Liver (tissue), 9 donors: ENCODE results near the gene DPP7. TPM values are rescaled to one million over a fixed set of nuclear protein-coding genes. Genes with fewer than 3 reads are reported as not detected.

ENCODE experiments used
- DNase-seq: peaks from one replicate; pipeline ENCODE4 v3.0.0-alpha.2; 2017; ENCODE audit warnings: low spot score
- H3K27ac ChIP-seq, 2 donors: one replicate each; pipeline ENCODE4 v1.7.0; 2013; ENCODE audit warnings: inconsistent platforms in 2 of 2, low read length in 2 of 2, control low read depth in 1 of 2, low read depth in 1 of 2, mild to moderate bottlenecking in 1 of 2
- H3K27me3 ChIP-seq, 4 donors: one replicate each; pipeline versions ENCODE4 v1.6.1 to v1.7.0; 2013; ENCODE audit warnings: low read length in 3 of 4, inconsistent platforms in 1 of 4, mild to moderate bottlenecking in 1 of 4, moderate library complexity in 1 of 4; ENCODE audit not compliant: control insufficient read depth in 4 of 4, insufficient read depth in 4 of 4
- H3K36me3 ChIP-seq, 4 donors: one replicate each; pipeline versions ENCODE4 v1.6.1 to v1.7.0; 2013; ENCODE audit warnings: low read length in 3 of 4, mild to moderate bottlenecking in 3 of 4, low read depth in 1 of 4, moderate library complexity in 1 of 4; ENCODE audit not compliant: control insufficient read depth in 4 of 4, insufficient read depth in 3 of 4
- H3K4me1 ChIP-seq, 4 donors: one replicate each; pipeline versions ENCODE4 v1.6.1 to v1.7.0; 2013; ENCODE audit warnings: low read length in 3 of 4, mild to moderate bottlenecking in 3 of 4, moderate library complexity in 1 of 4; ENCODE audit not compliant: control insufficient read depth in 4 of 4, insufficient read depth in 4 of 4
- H3K4me3 ChIP-seq, 3 donors: one replicate each; pipeline versions ENCODE4 v1.6.1 to v1.7.0; 2013; ENCODE audit warnings: low read length in 3 of 3, control low read depth in 1 of 3, low read depth in 1 of 3, mild to moderate bottlenecking in 1 of 3
- H3K9ac ChIP-seq, 2 donors: one replicate each; pipeline ENCODE4 v1.7.0; 2013; ENCODE audit warnings: low read length in 2 of 2, mild to moderate bottlenecking in 2 of 2, moderate library complexity in 2 of 2, control low read depth in 1 of 2, low read depth in 1 of 2
- H3K9me3 ChIP-seq, 4 donors: one replicate each; pipeline versions ENCODE4 v1.6.1 to v1.7.0; 2013; ENCODE audit warnings: low read length in 3 of 4; ENCODE audit not compliant: control insufficient read depth in 4 of 4
- ATF3 ChIP-seq: IDR thresholded peaks from 2 replicates; pipeline ENCODE4 v1.6.1; 2016; ENCODE audit warnings: antibody characterized with exemption
- EGR1 ChIP-seq, 2 donors: IDR thresholded peaks; 2 replicates each; pipeline ENCODE4 v1.6.1; 2016 to 2018; ENCODE audit warnings: antibody characterized with exemption in 2 of 2, low read depth in 2 of 2
- FOXA1 ChIP-seq: IDR thresholded peaks from 2 replicates; pipeline ENCODE4 v1.6.1; 2016; ENCODE audit warnings: antibody characterized with exemption
- FOXA2 ChIP-seq: IDR thresholded peaks from 2 replicates; pipeline ENCODE4 v1.6.1; 2016; ENCODE audit warnings: antibody characterized with exemption
- GABPA ChIP-seq, 2 donors: IDR thresholded peaks in 1 of 2; conservative IDR thresholded peaks in 1 of 2; 2 replicates each; pipeline ENCODE4 v1.6.1; 2016; ENCODE audit warnings: antibody characterized with exemption in 2 of 2, mild to moderate bottlenecking in 1 of 2, moderate library complexity in 1 of 2
- HNF4A ChIP-seq, 2 donors: conservative IDR thresholded peaks; 2 replicates each; pipeline ENCODE4 v1.6.1; 2016; ENCODE audit warnings: antibody characterized with exemption in 2 of 2, mild to moderate bottlenecking in 2 of 2
- HNF4G ChIP-seq: IDR thresholded peaks from 2 replicates; pipeline ENCODE4 v1.6.1; 2016; ENCODE audit warnings: antibody characterized with exemption
- JUND ChIP-seq, 2 donors: IDR thresholded peaks; 2 replicates each; pipeline ENCODE4 v1.6.1; 2016; ENCODE audit warnings: antibody characterized with exemption in 2 of 2
- NR2F2 ChIP-seq: IDR thresholded peaks from 2 replicates; pipeline ENCODE4 v1.6.1; 2016; ENCODE audit warnings: antibody characterized with exemption
- RAD21 ChIP-seq, 2 donors: IDR thresholded peaks; 2 replicates each; pipeline ENCODE4 v1.6.1; 2016; ENCODE audit warnings: antibody characterized with exemption in 2 of 2, mild to moderate bottlenecking in 2 of 2
- RXRA ChIP-seq, 2 donors: IDR thresholded peaks; 2 replicates each; pipeline ENCODE4 v1.6.1; 2017 to 2018; ENCODE audit warnings: antibody characterized with exemption in 2 of 2, mild to moderate bottlenecking in 1 of 2
- SP1 ChIP-seq: IDR thresholded peaks from 2 replicates; pipeline ENCODE4 v1.6.1; 2018; ENCODE audit warnings: antibody characterized with exemption, mild to moderate bottlenecking
- TAF1 ChIP-seq: conservative IDR thresholded peaks from 2 replicates; pipeline ENCODE4 v1.6.1; 2016; ENCODE audit warnings: antibody characterized with exemption, mild to moderate bottlenecking
- YY1 ChIP-seq: IDR thresholded peaks from 2 replicates; pipeline ENCODE4 v1.6.1; 2016; ENCODE audit warnings: antibody characterized with exemption, mild to moderate bottlenecking
- WGBS: extraction: QIAGEN DNeasy Blood & Tissue Kit; methylation state at CpG from one replicate; pipeline ENCODE4 v1.1.7; 2013; 5-methylcytosine and 5-hydroxymethylcytosine counted together
- polyA plus RNA-seq, 2 donors: library from polyadenylated mRNA; stranded (reverse) in 1 of 2; unstranded in 1 of 2; fragments of 200-250 nt in 1 of 2; fragments of >200 nt in 1 of 2; fragmentation: Nextera tagmentation in 1 of 2; extraction: Ambion mirVana in 1 of 2; gene quantifications; one replicate each; pipeline versions ENCODE4 v1.2.1 to v1.2.3, GENCODE V29; 2013 to 2015
- total RNA-seq, 2 donors: library from RNA; depleted of rRNA; stranded (reverse); fragments of >200 nt; gene quantifications; one replicate each; pipeline ENCODE4 v1.2.3, GENCODE V29; 2014
- TF ChIP-seq, protein P1 (sequence below): fragments of 150-350 bp; IDR thresholded peaks from 2 replicates; pipeline ENCODE4 v1.5.1; 2017; ENCODE audit warnings: improper control_type of control experiment, low read depth, low read length; ENCODE audit not compliant: missing input control
- TF ChIP-seq, protein P2 (sequence below): IDR thresholded peaks from 2 replicates; pipeline ENCODE4 v1.6.1; 2016; ENCODE audit warnings: antibody characterized with exemption
- TF ChIP-seq, protein P3 (sequence below): IDR thresholded peaks from 2 replicates; pipeline ENCODE4 v1.6.1; 2016; ENCODE audit warnings: antibody characterized with exemption, mild to moderate bottlenecking
- TF ChIP-seq, protein P4 (sequence below): IDR thresholded peaks from 2 replicates; pipeline ENCODE4 v1.6.1; 2016; ENCODE audit warnings: antibody characterized with exemption
- donor health status: healthy.
- donor health status: healthy.
- donor health status: healthy.
- donor health status: healthy.
- donor health status: healthy.

DPP7 gene
- total and polyA plus RNA-seq, 4 donors, result 25.0 to 71.1 (median 50.7) TPM

DNA sequence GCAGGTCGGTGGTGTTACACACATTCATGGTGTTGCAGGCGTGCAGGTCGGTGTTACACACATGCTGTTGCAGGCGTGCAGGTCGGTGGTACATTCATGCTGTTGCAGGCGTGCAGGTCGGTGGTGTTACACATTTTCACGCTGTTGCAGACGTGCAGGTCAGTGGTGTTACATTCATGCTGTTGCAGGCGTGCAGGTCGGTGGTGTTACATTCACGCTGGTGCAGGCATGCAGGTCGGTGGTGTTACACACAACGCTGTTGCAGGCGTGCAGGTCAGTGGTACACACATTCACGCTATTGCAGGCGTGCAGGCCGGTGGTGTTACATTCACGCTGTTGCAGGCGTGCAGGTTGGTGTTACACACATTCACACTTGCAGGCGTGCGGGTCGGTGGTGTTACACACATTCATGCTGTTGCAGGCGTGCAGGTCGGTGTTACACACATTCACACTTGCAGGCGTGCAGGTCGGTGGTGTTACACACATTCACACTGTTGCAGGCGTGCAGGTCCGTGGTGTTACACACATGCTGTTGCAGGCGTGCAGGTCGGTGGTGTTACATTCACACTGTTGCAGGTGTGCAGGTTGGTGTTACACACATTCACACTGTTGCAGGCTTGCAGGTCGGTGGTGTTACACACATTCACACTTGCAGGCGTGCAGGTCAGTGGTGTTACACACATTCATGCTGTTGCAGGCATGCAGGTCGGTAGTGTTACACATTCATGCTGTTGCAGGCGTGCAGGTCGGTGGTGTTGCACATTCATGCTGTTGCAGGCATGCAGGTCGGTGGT, 11.1 kb downstream of the DPP7 start (continued):
- no peak for TF ChIP-seq RXRA (IDR thresholded peaks at IDR 0.05)
- TF ChIP-seq HNF4G, result no peak
- TF ChIP-seq, protein P1, sequence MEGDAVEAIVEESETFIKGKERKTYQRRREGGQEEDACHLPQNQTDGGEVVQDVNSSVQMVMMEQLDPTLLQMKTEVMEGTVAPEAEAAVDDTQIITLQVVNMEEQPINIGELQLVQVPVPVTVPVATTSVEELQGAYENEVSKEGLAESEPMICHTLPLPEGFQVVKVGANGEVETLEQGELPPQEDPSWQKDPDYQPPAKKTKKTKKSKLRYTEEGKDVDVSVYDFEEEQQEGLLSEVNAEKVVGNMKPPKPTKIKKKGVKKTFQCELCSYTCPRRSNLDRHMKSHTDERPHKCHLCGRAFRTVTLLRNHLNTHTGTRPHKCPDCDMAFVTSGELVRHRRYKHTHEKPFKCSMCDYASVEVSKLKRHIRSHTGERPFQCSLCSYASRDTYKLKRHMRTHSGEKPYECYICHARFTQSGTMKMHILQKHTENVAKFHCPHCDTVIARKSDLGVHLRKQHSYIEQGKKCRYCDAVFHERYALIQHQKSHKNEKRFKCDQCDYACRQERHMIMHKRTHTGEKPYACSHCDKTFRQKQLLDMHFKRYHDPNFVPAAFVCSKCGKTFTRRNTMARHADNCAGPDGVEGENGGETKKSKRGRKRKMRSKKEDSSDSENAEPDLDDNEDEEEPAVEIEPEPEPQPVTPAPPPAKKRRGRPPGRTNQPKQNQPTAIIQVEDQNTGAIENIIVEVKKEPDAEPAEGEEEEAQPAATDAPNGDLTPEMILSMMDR, result no peak
- TF ChIP-seq RAD21 (IDR thresholded peaks at IDR 0.05), result no peak

- Histone ChIP-seq H3K9me3 (no peaks in the 10 kb centered on the region), H3K27ac (no peak overlapping the region), H3K27me3 (no peaks in the 10 kb centered on the region), H3K9ac (no peak overlapping the region), H3K4me1 (no peaks in the 10 kb centered on the region), H3K36me3 (peaks cover 2 to 70% (median 38%) of the 10 kb centered on the region in 4 donors), H3K4me3 (no peak overlapping the region)
- DNase-seq, result no peak
- no peak for TF ChIP-seq GABPA (IDR thresholded peaks at IDR 0.05 in 1 of 2, conservative IDR thresholded peaks at IDR 0.05 in 1 of 2)
- no peak for TF ChIP-seq ATF3
- TF ChIP-seq HNF4G, result no peak
- TF ChIP-seq, protein P2, sequence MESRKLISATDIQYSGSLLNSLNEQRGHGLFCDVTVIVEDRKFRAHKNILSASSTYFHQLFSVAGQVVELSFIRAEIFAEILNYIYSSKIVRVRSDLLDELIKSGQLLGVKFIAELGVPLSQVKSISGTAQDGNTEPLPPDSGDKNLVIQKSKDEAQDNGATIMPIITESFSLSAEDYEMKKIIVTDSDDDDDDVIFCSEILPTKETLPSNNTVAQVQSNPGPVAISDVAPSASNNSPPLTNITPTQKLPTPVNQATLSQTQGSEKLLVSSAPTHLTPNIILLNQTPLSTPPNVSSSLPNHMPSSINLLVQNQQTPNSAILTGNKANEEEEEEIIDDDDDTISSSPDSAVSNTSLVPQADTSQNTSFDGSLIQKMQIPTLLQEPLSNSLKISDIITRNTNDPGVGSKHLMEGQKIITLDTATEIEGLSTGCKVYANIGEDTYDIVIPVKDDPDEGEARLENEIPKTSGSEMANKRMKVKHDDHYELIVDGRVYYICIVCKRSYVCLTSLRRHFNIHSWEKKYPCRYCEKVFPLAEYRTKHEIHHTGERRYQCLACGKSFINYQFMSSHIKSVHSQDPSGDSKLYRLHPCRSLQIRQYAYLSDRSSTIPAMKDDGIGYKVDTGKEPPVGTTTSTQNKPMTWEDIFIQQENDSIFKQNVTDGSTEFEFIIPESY, result no peak
- no peak for TF ChIP-seq FOXA2
- WGBS, result 92% methylated on average over 14 of the region's 14 CpGs
Observed at GRCh38 chr9:137099231-137099630, 15.3 kb downstream of the DPP7 start.

DNA sequence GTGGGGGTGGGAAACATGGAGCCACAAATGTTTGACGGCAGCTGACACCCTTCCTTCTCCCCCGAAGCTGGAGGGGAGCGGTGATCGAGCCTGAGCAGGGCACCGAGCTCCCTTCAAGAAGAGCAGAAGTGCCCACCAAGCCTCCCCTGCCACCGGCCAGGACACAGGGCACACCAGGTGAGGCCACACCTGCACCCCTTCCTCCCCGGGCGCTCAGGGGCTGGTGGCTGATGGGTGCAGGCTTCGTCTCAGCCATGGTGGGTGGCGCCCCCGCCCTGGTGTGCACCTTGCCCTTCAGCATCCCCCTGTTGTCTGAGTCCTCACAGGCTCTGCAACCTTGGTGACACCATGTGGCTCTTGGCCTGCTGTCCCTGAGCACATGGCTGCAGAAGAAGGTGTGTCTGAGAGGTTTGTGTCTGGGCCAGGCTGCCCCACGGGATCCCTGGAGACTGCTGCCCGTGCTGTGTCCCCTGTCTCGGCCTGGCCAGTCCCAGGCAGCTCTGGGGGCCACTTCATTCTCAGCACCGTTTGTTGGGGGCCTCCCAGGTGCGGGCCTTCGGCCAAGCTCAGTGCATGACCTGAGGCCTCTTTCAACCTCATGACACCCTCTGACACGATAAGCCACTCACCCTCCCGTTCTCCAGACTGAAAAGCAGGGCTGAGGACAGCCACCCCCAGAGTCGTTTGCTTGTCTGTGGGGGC, 16.6 kb downstream of the DPP7 start:
- Histone ChIP-seq H3K9me3 (no peaks in the 10 kb centered on the region), H3K36me3 (peaks cover 1 to 61% (median 30%) of the 10 kb centered on the region in 4 donors), H3K4me1 (no peaks in the 10 kb centered on the region), H3K9ac (no peak overlapping the region), H3K27ac (no peak overlapping the region), H3K4me3 (no peak overlapping the region), H3K27me3 (no peaks in the 10 kb centered on the region)
- no peak for DNase-seq
- 95% methylated on average over 20 of the region's 20 CpGs for WGBS
- TF ChIP-seq RAD21 (IDR thresholded peaks at IDR 0.05) (no peak), RXRA (IDR thresholded peaks at IDR 0.05) (no peak), SP1 (no peak), FOXA1 (no peak), TAF1 (no peak), HNF4A (conservative IDR thresholded peaks at IDR 0.05) (no peak), NR2F2 (no peak), YY1 (no peak), JUND (IDR thresholded peaks at IDR 0.05) (no peak), EGR1 (IDR thresholded peaks at IDR 0.05; ENCODE audit: low read depth in 2 of 2) (no peak), ATF3 (no peak)
- TF ChIP-seq, protein P1, result no peak
- TF ChIP-seq, protein P3, sequence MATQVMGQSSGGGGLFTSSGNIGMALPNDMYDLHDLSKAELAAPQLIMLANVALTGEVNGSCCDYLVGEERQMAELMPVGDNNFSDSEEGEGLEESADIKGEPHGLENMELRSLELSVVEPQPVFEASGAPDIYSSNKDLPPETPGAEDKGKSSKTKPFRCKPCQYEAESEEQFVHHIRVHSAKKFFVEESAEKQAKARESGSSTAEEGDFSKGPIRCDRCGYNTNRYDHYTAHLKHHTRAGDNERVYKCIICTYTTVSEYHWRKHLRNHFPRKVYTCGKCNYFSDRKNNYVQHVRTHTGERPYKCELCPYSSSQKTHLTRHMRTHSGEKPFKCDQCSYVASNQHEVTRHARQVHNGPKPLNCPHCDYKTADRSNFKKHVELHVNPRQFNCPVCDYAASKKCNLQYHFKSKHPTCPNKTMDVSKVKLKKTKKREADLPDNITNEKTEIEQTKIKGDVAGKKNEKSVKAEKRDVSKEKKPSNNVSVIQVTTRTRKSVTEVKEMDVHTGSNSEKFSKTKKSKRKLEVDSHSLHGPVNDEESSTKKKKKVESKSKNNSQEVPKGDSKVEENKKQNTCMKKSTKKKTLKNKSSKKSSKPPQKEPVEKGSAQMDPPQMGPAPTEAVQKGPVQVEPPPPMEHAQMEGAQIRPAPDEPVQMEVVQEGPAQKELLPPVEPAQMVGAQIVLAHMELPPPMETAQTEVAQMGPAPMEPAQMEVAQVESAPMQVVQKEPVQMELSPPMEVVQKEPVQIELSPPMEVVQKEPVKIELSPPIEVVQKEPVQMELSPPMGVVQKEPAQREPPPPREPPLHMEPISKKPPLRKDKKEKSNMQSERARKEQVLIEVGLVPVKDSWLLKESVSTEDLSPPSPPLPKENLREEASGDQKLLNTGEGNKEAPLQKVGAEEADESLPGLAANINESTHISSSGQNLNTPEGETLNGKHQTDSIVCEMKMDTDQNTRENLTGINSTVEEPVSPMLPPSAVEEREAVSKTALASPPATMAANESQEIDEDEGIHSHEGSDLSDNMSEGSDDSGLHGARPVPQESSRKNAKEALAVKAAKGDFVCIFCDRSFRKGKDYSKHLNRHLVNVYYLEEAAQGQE, result no peak
- TF ChIP-seq, protein P4, sequence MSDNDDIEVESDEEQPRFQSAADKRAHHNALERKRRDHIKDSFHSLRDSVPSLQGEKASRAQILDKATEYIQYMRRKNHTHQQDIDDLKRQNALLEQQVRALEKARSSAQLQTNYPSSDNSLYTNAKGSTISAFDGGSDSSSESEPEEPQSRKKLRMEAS, result no peak
